Skeletal muscle tissue (tissue), 5 donors: ENCODE results near the gene ZNF146. TPM values are rescaled to one million over a fixed set of nuclear protein-coding genes. Genes with fewer than 3 reads are reported as not detected.
"Not testable (repeated sequence)": the region's sequence is repeated elsewhere in the genome, so short reads cannot be mapped to it uniquely, and the experiment has no call there.

Experiments used
- H3K27ac ChIP-seq: one replicate; pipeline ENCODE4 v1.7.0; 2013; ENCODE audit warnings: mild to moderate bottlenecking, low read depth, low read length, inconsistent platforms
- H3K27me3 ChIP-seq, 3 donors: one replicate each; pipeline ENCODE4 v1.7.0; 2013; ENCODE audit warnings: low read length in 3 of 3; ENCODE audit not compliant: control insufficient read depth in 3 of 3, insufficient read depth in 3 of 3
- H3K36me3 ChIP-seq, 3 donors: one replicate each; pipeline ENCODE4 v1.7.0; 2013; ENCODE audit warnings: low read length in 3 of 3; ENCODE audit not compliant: control insufficient read depth in 3 of 3, insufficient read depth in 3 of 3
- H3K4me1 ChIP-seq, 3 donors: one replicate each; pipeline ENCODE4 v1.7.0; 2013; ENCODE audit warnings: low read length in 3 of 3, mild to moderate bottlenecking in 3 of 3; ENCODE audit not compliant: control insufficient read depth in 3 of 3, insufficient read depth in 3 of 3
- H3K4me3 ChIP-seq, 3 donors: one replicate each; pipeline ENCODE4 v1.7.0; 2013; ENCODE audit warnings: low read length in 3 of 3
- H3K9ac ChIP-seq, 3 donors: one replicate each; pipeline ENCODE4 v1.7.0; 2013; ENCODE audit warnings: low read length in 3 of 3, mild to moderate bottlenecking in 3 of 3, moderate library complexity in 2 of 3, low read depth in 1 of 3
- H3K9me3 ChIP-seq, 3 donors: one replicate each; pipeline ENCODE4 v1.7.0; 2013; ENCODE audit warnings: low read length in 3 of 3; ENCODE audit not compliant: control insufficient read depth in 3 of 3
- small RNA-seq: library from RNA; depleted of rRNA; stranded (forward); fragments of <200 nt; gene quantifications from one replicate; pipeline ENCODE3, GENCODE V24; 2014
- total RNA-seq: library from RNA; depleted of rRNA; stranded (reverse); fragments of >200 nt; gene quantifications from one replicate; pipeline ENCODE4 v1.2.3, GENCODE V29; 2014
- donor health status: Osteomylitis.

Gene ZNF146
- total RNA-seq, 1 donor from 2014 or later, result 45.9 TPM

- Histone ChIP-seq H3K4me1 (no peaks in the 10 kb centered on the region), H3K9me3 (no peaks in the 10 kb centered on the region), H3K36me3 (no peaks in the 10 kb centered on the region), H3K27me3 (no peaks in the 10 kb centered on the region), H3K27ac (no peak overlapping the region), H3K9ac (no peak overlapping the region), H3K4me3 (no peak overlapping the region)
These were observed 52.3 kb downstream of the ZNF146 start for GRCh38 chr19:36267061-36267845.

- H3K9me3 ChIP-seq, H3K36me3 ChIP-seq: not testable (repeated sequence)
These were observed 53.2 kb downstream of the ZNF146 start for GRCh38 chr19:36268081-36268480.

GRCh38 chr19:36268591-36268990, 53.7 kb downstream of the ZNF146 start:
- H3K36me3 ChIP-seq, H3K4me1 ChIP-seq, H3K4me3 ChIP-seq, H3K27ac ChIP-seq, H3K9ac ChIP-seq, H3K9me3 ChIP-seq, H3K27me3 ChIP-seq: not testable (repeated sequence)

More at GRCh38 chr19:36268081-36268480, 53.2 kb downstream of the ZNF146 start:
- not testable (repeated sequence) for H3K9ac ChIP-seq, H3K27ac ChIP-seq, H3K4me3 ChIP-seq, H3K4me1 ChIP-seq, H3K27me3 ChIP-seq

- H3K9me3 ChIP-seq, H3K4me1 ChIP-seq, H3K36me3 ChIP-seq, H3K27me3 ChIP-seq, H3K27ac ChIP-seq, H3K9ac ChIP-seq, H3K4me3 ChIP-seq: not testable (repeated sequence)
These were observed 54.4 kb downstream of the ZNF146 start for GRCh38 chr19:36269295-36269694.

Small RNA genes within 50 kb of the gene (small RNA-seq; reads per million reads assigned to genes)
- not detected for gene RF00019

Other genes with a start within 250 kb of the ZNF146 start
- gene SDHAF1, start 219.9 kb upstream of the ZNF146 start, total RNA-seq, result 8.4 TPM
- gene SYNE4, start 206.3 kb upstream of the ZNF146 start, total RNA-seq, result not detected
- 4.7 TPM for gene ALKBH6, start 200.9 kb upstream of the ZNF146 start, total RNA-seq
- 1.0 TPM for gene CLIP3, start 182.2 kb upstream of the ZNF146 start, total RNA-seq
- gene THAP8, start 160.8 kb upstream of the ZNF146 start, total RNA-seq, result 2.1 TPM
- 2.1 TPM for gene WDR62, start 160.2 kb upstream of the ZNF146 start, total RNA-seq
- not detected for gene OVOL3, start 104.0 kb upstream of the ZNF146 start, total RNA-seq
- 121 TPM for gene POLR2I, start 100.2 kb upstream of the ZNF146 start, total RNA-seq
- 97.6 TPM for gene TBCB, start 99.6 kb upstream of the ZNF146 start, total RNA-seq
- gene CAPNS1, start 75.0 kb upstream of the ZNF146 start, total RNA-seq, result 195 TPM
- gene COX7A1, start 62.7 kb upstream of the ZNF146 start, total RNA-seq, result 141 TPM
- 9.4 TPM for gene ZNF565, start 441 bp upstream of the ZNF146 start, total RNA-seq
- gene ZFP14, start 164.1 kb downstream of the ZNF146 start, total RNA-seq, result 6.8 TPM
- 17.7 TPM for gene ZFP82, start 203.5 kb downstream of the ZNF146 start, total RNA-seq